ENCODE measurements around the gene CRP.

The CRP gene

GRCh38 chr1:159668739-159669138 is 45.6 kb downstream of the CRP start:
- no peaks in the 10 kb centered on the region for H3K36me3 Mint-ChIP-seq (ENCODE audit: low read depth)
- H3K27me3 Mint-ChIP-seq (ENCODE audit: low read depth) = no peaks in the 10 kb centered on the region
- no peaks in the 10 kb centered on the region for H3K4me1 Mint-ChIP-seq
- no peaks in the 10 kb centered on the region for H3K9me3 Mint-ChIP-seq
- no peak overlapping the region for H3K4me3 Mint-ChIP-seq
- TF ChIP-seq, protein P1, sequence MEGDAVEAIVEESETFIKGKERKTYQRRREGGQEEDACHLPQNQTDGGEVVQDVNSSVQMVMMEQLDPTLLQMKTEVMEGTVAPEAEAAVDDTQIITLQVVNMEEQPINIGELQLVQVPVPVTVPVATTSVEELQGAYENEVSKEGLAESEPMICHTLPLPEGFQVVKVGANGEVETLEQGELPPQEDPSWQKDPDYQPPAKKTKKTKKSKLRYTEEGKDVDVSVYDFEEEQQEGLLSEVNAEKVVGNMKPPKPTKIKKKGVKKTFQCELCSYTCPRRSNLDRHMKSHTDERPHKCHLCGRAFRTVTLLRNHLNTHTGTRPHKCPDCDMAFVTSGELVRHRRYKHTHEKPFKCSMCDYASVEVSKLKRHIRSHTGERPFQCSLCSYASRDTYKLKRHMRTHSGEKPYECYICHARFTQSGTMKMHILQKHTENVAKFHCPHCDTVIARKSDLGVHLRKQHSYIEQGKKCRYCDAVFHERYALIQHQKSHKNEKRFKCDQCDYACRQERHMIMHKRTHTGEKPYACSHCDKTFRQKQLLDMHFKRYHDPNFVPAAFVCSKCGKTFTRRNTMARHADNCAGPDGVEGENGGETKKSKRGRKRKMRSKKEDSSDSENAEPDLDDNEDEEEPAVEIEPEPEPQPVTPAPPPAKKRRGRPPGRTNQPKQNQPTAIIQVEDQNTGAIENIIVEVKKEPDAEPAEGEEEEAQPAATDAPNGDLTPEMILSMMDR (IDR thresholded peaks at IDR 0.05; ENCODE audit: unreplicated experiment in 3 of 3) = no peak
- no peak overlapping the region for H3K27ac Mint-ChIP-seq

GRCh38 chr1:159664247-159664646 is 50.1 kb downstream of the CRP start:
- Mint-ChIP-seq H3K27me3 (ENCODE audit: low read depth) (no peaks in the 10 kb centered on the region), H3K4me3 (no peak overlapping the region), H3K4me1 (no peaks in the 10 kb centered on the region), H3K36me3 (ENCODE audit: low read depth) (no peaks in the 10 kb centered on the region), H3K9me3 (no peaks in the 10 kb centered on the region), H3K27ac (no peak overlapping the region)
- TF ChIP-seq, protein P1 (IDR thresholded peaks at IDR 0.05; ENCODE audit: unreplicated experiment in 3 of 3) = no peak

DNA sequence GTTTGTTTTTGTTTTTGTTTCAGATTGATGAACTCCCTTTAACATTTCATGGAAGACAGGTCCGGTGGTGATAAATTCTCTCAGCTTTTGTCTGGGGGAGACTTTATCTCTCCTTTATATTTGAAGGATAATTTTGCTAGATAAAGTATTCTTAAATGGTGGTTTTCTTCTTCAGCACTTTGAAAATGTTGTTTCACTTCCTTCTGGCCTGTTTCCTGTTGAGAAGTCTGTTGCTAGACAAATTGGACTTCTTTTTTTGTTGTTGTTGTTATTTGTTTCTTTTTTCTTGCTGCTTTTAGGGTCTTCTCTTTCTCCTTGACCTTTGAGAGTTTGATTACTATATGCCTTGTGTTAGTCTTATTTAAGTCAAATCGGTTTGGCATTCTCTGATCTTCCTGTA is 50.8 kb downstream of the CRP start:
- Mint-ChIP-seq H3K9me3 (no peaks in the 10 kb centered on the region), H3K27ac (no peak overlapping the region), H3K27me3 (ENCODE audit: low read depth) (no peaks in the 10 kb centered on the region), H3K4me3 (no peak overlapping the region), H3K36me3 (ENCODE audit: low read depth) (no peaks in the 10 kb centered on the region), H3K4me1 (no peaks in the 10 kb centered on the region)
- TF ChIP-seq, protein P1 (IDR thresholded peaks at IDR 0.05; ENCODE audit: unreplicated experiment in 3 of 3) = no peak

Data from nephron (organoid).